HG02642 (cell line): Measurements from ENCODE around the gene FCER1G.
"Not testable (repeated sequence)": the region's sequence is repeated elsewhere in the genome, so short reads cannot be mapped to it uniquely, and the experiment has no call there.

Experiments used
- ATAC-seq: cut with Tn5 transposase; IDR thresholded peaks from one replicate; pipeline ENCODE4 v1.9.1; 2021; ENCODE audit warnings: mild to moderate bottlenecking; ENCODE audit not compliant: unreplicated experiment, poor library complexity

Gene FCER1G

DNA sequence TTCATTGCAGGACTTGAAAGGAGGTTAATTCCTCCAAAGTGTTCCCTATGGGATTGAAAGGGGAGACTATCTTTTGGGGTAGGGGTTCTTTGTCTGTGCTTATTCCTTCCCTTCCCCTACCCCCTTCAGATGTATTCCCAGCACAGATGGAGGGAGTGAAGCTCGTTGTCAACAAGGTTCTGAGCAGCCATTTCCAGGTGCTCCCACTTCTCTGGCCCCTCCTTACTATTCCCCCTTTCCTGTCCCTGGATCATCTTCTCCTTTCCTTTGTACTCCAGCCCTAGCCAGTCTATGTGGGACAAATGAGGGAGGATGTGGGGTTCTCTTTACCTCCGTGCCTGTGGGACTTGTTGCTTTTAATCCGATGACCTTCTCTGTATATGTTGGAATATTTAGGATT, 11.7 kb downstream of the FCER1G start:
- ATAC-seq: no peak

DNA sequence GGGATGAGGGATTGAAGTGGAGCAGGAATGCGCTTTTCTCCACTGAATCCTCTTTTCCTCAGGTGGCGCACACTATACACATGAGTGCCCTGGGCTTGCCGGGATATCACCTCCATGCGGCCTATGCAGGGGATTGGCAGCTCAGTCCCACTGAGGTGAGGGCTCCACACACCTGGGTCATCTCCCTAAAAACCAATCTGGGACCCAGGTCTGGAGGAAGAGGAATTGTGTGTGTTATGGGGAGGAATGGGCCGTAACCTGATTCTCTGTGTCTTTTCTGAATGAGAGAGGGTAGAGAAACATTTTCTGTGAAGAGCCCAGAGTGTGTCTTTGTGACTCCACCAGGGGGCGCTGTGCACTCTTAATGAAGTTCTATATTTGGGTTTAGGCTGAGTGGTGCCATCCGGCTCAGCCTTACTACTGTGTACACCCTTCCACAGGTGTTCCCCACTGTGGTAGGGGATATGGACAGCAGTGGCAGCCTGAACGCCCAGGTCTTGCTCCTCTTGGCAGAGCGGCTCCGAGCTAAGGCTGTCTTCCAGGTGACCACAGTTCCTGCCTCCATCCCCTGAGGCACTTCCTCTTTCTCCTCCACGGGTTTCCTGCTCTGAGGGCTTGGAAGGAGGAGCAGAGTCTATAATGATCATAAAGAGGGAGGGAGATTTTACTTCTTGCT, 12.2 kb downstream of the FCER1G start:
- ATAC-seq: peak; percentile 44

DNA sequence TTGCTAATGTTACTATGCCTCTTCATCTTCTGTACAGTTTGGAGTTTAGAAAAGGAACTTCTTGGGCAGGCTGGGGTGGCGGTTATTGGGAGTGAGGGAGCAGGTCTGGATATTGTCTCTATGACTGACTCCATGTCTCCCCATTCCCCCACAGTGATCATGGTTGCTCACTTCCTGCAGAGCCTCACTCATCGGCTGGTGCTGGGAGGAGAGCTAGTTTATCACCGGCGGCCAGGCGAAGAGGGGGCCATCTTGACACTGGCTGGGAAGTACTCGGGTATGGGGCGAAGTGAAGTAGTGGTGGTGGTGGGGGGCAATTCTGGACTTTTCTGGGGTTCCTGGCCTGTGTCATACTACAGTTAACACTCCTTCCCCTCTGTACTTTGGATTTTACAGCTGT, 12.9 kb downstream of the FCER1G start:
- ATAC-seq: no peak

DNA sequence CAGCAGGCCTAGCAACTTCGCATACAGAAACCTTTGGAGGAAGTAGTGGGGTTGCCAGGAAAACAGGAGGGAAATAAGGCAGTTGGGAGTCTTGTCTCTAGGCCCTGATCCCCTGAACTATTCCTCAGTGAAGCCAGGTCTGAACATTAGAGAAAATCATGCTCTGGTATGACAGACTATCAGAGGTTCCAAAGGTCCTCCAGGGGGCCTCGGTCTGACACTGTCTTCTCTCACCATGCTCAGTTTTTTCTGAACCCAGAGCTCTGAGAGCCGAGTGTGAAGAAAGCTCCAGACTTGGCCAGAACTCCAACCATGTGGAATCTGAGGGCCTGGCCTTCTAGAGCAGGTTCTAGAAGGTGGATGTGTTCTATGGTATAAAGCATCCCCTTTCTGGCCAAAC, 14.8 kb downstream of the FCER1G start:
- ATAC-seq: no peak

DNA sequence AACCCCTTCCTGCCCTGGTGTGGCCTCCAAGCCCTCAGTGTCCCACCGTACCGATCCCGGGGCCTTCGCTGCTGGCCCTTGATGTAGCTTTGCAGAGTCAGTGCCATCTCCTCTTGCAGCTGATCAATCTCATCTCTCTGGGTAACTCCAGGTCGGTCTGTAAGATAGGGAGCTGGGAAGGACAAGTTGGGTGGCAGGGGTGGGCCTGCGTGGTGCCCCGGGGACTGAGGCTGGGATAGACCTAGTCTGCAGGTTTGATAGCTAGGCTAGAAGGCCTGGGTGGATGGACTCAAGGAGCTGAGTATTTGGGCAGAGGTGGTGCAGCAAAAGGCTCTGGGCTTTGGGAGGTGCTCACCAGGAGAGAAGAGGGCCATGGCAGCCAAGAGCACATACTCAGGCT, 15.7 kb downstream of the FCER1G start:
- ATAC-seq: no peak

DNA sequence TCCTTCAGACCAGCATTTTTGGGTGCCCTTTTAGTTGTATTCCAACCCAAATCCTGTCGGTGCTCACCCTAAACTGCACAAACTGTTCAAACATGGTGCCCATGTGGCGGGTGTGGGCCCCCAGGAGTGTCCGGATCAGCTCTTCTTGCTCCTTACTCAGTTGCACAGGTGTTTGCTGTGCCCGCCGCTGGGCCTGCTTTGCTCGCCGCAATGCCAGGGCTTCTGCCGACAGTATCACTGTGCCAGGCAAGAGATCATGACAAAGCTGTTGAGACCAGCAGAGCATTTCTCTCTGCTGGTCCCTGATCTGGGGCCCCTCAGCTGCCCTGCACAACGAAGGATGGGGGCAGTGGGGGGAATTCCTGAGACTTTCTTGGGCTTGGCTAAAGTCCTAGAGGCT, 18.0 kb downstream of the FCER1G start:
- no peak for ATAC-seq

- no peak for ATAC-seq
Measured at GRCh38 chr1:161235957-161236775, 21.1 kb downstream of the FCER1G start.

DNA sequence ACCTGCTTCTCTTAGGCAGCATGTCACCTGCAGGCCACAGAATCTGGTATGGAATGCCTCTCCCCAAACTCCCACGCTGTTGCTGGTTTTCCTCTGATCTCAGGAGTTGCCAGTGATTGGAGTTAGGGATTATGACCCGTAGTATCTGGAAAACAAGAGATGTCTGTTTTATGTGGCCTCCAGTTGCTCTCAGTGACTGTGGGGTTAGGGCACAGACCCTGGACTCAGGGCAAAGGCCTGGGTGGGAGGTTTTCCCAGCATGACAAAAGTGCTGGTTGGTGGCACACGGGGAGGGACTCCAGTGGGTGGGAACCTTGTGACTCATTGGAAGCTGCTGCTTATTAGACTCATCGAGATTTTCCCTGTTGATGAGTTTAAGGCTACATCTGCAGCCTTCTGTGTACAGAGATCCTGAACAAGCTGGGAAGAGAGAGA, 23.0 kb downstream of the FCER1G start, which contains the start of gene NR1I3:
NR1I3 (minus strand) TSS at position 165 of the 435 bp plus-strand sequence. CDS start 1,638 bp downstream, outside the sequence.
- no peak for ATAC-seq

DNA sequence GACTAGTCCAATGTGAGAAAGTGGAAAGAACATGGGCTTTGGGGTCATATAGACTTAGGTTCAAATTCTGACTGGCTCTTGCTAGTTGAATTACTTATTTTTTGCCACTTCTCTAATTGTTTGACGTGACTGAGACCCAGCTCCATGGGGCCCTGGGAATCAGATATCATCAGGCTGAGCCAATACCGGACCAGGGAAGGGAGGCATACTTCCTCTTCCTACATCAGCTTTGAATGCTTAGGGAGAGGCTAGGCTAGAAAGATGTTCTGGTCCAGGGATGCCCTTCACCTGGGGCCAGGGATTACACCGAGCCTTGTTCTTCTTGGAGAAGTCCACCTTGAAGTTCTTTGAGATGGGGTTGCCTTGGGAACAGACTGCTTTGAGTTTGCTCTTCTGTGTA, 26.6 kb downstream of the FCER1G start:
- no peak for ATAC-seq

GRCh38 chr1:161242313-161242712, 27.2 kb downstream of the FCER1G start:
- no peak for ATAC-seq

- ATAC-seq: no peak
Measured at GRCh38 chr1:161244888-161245287, 29.8 kb downstream of the FCER1G start.

DNA sequence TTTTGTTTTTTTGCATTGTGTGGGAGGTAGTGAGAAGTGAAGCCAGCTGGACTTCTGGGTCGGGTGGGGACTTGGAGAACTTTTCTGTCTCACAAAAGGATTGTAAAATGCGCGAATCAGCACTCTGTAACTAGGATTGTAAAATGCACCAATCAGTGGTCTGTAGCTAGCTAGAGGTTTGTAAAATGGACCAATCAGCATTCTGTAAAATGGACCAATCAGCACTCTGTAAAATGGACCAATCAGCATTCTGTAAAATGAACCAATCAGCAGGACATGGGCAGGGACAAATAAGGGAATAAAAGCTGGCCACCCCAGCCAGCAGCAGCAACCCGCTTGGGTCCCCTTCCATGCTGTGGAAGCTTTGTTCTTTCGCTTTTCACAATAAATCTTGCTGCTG, 35.0 kb downstream of the FCER1G start:
- ATAC-seq: not testable (repeated sequence)

DNA sequence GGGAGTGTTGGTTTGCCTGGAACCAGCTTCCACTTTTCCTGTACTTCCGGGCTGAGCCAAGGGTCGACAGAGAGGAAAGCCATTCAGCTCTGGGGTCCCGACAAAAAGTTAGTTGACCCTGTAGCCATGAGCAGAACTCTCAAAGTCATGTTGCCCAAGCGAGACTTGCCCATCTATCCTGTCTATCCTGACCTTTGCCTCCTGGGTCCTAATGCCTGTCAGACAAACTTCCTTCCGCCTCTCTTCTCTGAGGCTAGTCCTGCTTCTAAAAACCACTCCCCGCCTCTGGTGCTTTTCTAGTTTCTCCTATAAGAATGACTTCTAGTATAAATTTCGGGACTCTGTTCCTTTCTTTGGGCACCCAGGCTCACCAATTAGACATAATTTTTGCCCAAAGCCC, 35.7 kb downstream of the FCER1G start:
- ATAC-seq: no peak

- ATAC-seq: no peak
Measured at GRCh38 chr1:161251579-161251978, 36.5 kb downstream of the FCER1G start.

DNA sequence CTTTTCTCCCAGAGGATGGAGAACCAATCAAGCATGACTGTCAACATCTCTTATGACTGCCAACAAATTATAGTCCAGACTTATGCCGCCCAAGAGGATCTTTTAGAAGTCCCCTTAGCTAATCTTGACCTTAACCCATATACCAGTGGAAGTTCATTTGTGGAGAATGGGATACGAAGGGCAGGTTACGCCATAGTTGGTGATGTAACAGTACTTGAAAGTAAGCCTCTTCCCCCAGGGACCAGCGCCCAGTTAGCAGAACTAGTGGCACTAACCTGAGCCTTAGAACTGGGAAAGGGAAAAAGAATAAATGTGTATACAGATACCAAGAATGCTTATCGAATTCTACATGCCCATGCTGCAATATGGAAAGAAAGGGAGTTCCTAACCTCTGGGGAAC, 40.2 kb downstream of the FCER1G start:
- not testable (repeated sequence) for ATAC-seq

DNA sequence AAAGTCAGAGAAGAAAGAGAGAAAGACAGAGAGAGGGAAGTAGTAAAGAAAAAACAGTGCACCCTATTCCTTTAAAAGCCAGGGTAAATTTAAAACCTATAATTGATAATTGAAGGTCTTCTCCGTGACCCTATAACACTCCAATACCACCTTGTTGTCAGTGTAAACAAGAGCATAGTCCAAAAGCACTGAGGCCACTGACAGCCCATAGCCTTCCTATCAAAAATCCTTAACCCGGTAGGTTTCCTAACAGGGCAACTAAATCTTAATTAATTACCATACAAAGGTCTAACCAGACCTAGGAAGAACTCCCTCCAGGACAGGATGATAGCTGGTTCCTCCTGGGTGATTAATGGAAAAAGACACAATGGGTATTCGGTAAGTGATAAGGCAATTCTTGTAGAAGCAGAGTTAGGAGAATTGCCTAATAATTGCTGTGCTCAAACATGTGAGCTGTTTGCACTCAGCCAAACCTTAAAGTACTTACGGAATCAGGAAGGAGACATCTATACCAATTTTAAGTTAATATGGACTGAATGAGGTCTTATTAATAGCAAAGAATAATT, 40.9 kb downstream of the FCER1G start:
- ATAC-seq: not testable (repeated sequence)

DNA sequence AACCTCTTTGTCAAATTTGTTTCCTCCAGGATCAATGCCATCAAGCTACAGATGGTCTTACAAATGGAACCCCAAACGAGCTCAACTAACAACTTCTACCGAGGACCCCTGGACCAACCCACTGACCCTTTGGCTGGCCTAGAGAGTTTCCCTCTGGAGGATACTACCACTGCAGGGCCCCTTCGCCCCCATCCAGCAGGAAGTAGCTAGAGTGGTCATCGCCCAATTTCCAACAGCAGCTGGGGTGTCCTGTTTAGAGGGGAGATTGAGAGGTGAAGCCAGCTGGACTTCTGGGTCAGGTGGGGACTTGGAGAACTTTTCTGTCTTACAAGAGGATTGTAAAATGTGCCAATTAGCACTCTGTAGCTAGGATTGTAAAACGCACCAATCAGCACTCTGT, 42.0 kb downstream of the FCER1G start:
- ATAC-seq: not testable (repeated sequence)

DNA sequence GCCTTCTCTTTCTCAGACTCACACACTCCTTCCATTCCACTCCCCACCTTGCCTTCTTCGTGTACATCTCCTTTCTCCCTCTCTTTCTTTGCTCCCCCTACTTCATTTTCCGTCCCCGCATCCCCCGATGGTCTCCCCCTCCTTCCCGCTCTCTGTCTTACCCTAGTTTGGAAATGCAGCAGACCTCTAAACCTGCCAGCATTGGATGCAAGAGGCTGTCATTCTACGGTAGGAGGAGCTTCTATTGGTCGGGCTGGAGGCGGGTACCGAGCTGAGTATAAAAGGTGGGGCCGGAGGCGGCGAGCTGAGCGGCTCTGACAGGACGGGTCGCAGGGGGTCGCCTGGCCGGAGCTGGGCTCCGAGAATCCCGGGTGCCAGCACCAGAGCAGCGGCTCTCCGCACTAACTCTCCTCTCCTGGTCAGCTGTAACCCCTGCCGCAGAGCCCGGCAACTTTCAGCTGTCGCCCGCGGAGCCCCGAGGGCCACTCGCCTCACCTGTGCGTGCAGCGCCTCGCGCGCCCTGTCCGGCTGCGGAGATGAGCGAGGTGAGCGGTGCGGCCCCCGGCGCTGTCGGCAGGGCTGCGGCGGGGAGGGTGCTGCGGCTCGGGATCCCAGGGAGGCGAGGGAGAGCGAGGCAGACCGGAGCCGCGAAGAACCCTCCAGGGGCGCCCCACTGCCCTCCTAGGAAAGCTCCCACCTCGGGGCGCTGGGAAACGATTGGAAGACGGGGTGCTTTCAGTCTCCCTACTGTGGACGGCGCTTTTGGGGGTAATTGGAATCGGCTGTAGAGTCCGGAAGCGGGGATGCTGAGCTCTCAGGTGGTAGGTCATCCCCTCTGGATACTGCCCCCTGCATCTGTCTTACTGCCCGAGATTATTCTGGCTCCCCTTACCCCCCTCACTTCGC, 43.6 kb downstream of the FCER1G start, which contains the start of gene PCP4L1:
PCP4L1 (plus strand) TSS at position 307 of the 906 bp plus-strand sequence; CDS start at position 537, 230 bp downstream.
- peak; percentile 76 for ATAC-seq

DNA sequence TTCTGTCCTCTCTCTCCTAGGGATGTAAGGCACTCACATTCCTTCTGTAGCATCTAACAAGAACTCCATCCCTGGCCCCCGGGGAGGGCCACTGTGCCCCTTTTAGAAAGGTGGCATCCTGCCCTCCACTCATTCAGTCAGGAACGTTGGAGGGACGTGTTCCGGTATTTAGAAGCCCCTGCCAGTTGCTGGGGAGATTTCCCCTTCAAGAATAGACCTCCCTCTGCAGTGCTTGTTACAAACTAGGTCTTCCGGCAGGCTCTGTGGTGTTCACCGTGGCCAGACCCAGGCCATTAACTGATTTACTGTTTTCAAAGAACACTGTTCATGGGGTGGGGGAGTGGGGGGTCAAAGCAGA, 44.2 kb downstream of the FCER1G start:
- no peak for ATAC-seq

GRCh38 chr1:161259765-161260164, 44.7 kb downstream of the FCER1G start:
- no peak for ATAC-seq
